Measurements from ENCODE around the gene UTP18.

The UTP18 gene

DNA sequence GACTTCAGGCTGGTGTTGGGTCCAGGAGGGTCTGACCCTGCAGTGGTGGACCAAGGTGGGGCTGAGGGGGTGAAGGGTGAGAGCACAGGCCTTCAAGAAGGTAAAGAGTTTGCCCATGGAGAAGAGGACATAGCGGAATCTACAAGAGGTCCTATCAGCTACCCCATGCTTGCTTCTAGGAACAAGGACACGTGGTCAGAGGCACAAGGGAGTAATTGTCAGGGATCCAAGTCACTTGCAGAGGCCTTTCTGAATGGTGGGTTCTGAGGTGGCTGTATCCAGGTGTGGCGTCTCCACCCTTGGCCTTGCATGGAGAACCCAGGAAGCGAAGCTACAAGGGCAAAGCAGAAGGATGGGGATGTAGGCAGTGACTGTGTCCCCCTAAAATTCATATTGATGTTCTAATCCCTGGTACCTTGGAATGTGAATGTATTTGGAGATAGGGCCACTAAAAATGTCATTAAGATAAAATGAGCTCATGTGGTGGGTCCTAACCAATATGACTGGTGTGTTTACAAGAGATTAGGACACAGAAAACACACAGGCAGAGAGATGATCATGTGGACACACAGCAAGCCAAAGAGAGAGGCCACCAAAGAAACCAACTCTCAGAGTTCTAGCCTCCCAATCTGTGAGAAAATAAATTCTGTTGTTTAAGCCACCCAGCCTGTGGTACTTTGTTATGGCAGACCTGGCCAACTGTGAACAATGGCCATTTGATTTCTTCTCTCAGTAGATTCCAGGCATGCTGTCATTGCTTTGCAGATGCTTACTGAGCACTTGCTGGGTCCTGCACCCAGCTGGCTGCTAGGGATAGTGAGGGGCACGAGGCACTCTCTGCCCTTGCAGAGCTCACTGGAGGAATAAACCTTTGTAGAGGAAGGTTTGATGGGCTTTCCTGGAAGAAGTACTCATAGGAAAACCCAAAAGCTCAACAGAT lies 75.8 kb downstream of the UTP18 start:
- no peak for DNase-seq

DNA sequence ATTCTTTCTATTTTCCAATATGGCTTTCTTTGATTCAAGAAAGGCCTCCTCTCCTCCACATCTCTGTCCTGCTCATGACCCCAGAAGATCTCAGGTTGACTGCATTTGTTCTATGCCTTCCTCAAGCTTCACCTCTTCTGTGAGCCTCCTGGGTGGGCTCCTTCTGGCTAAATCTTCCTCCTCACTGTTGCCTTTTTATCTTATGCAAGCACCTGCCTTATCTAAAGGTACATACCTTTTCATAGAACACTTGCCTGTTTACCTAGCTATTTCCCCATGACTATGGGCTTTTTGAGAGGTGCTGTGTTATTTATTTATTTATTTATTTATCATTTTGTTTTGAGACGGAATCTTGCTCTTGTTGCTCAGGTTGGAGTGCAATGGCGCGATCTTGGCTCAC lies 81.1 kb downstream of the UTP18 start:
- no peak for DNase-seq

DNA sequence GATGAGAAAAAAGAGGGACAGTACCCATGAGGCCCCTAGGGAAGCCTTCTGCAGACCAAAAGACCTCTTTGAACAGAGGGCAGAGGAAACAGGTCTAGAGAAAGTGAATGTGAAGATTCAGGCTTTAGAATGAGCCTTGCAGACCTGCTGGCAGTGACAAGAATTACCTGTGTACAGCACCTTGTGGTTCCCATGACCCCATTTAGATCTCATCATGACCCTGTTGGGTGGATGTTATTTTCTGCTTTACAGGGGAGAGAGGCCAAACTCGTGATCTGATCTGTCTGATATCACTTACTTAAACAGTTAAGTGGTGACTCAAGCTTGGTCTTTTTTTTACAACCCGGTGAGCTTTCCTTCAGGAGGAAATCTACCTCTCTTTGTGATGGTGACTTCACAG lies 81.9 kb downstream of the UTP18 start:
- no peak for DNase-seq

DNA sequence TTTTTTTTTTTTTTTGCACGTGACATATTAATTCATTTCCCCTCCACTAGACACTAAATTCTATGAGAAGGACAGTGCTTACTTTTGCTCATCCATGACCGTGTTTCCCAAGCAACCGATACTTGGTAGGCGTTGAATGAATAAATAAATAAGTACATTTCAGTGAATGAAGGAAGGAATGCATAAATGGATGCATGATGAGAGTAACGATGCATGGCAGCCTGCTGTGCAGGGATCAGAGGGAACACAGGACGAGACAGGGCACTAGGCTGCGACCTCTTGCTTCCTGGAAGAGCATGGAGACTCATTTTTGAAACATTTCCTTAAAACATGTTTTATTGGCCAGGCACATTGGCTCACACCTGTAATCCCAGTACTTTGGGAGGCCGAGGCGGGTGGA lies 84.2 kb downstream of the UTP18 start:
- no peak for DNase-seq

DNA sequence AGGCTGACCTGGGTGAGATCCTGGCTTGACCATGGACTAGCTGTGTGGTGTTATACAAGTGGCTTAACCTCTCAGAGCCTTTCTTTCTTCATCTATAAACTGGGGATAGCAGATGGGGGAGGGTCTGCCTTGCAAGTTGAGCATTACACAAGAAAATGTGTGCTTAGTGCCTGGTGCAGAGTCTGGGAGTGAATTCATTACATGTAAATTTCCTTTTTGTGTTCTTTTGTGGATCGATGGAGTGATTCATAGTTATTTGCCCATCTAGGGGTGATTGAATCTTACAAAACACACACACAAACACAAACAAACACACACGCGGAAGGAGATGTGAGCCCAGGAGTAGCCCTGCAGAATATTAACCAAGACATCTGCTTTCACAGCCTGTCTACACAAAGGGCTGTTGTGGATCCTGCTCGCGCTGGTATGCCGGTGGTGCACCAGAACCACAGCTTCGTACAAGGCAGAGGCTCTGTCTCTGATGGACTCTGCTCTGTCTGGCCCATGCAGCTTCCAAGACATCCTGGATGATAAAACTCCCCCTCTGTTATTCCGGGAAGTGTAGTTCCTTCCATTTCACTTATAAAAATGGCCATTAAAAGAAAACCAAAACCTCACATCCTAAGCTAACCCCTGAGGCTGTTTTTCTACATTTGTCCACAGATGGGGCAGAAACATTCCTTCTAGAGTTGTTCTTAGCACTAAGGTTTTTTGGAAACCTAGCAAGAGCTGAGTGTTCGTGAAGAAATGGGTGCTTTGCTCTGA lies 86.1 kb downstream of the UTP18 start:
- no peak for DNase-seq
